Lung microvascular endothelial cell (primary cell): ENCODE results near the gene SLC24A4. TPM values are rescaled to one million over a fixed set of nuclear protein-coding genes. Genes with fewer than 3 reads are reported as not detected.
A peak's percentile ranks its signal among the peaks of the same experiment; 100 is the strongest.

Experiments used
- DNase-seq, 2 donors: peaks; one replicate each; pipeline versions ENCODE4 v3.0.0 to v3.0.0-alpha.2; 2010; ENCODE audit warnings: low read depth in 2 of 2
- total RNA-seq: library from RNA; depleted of rRNA; stranded (reverse); fragments of >200 nt; gene quantifications from 2 replicates; pipeline ENCODE4 v1.2.1, GENCODE V29; 2014

SLC24A4 gene
- under 0.01 TPM in 2 replicates for total RNA-seq

- DNase-seq = peak; percentile 5 to 22
Observed at GRCh38 chr14:92323011-92323915, at the start of gene SLC24A4. TSS of gene SLC24A4 (plus strand) at chr14:92323165. CDS start at chr14:92323831, 666 bp downstream.

GRCh38 chr14:92273166-92273565, 49.8 kb upstream of the SLC24A4 start:
- DNase-seq = no peak

GRCh38 chr14:92274055-92274454, 48.9 kb upstream of the SLC24A4 start:
- no peak for DNase-seq

GRCh38 chr14:92276074-92276473, 46.9 kb upstream of the SLC24A4 start:
- DNase-seq = no peak

GRCh38 chr14:92277031-92277430, 45.9 kb upstream of the SLC24A4 start:
- DNase-seq = no peak

GRCh38 chr14:92280554-92281262, 42.3 kb upstream of the SLC24A4 start:
- no peak for DNase-seq

GRCh38 chr14:92282669-92283068, 40.3 kb upstream of the SLC24A4 start:
- no peak for DNase-seq

GRCh38 chr14:92285311-92285710, 37.7 kb upstream of the SLC24A4 start:
- no peak for DNase-seq

- no peak for DNase-seq
Observed at GRCh38 chr14:92287987-92288386, 35.0 kb upstream of the SLC24A4 start.

GRCh38 chr14:92288994-92289660, 33.8 kb upstream of the SLC24A4 start:
- no peak for DNase-seq

GRCh38 chr14:92292673-92293072, 30.3 kb upstream of the SLC24A4 start:
- DNase-seq = no peak

GRCh38 chr14:92294506-92294905, 28.5 kb upstream of the SLC24A4 start:
- DNase-seq = no peak

- DNase-seq = no peak
Observed at GRCh38 chr14:92297818-92298595, 25.0 kb upstream of the SLC24A4 start.

- DNase-seq = no peak
Observed at GRCh38 chr14:92302481-92302880, 20.5 kb upstream of the SLC24A4 start.

- DNase-seq = no peak
Observed at GRCh38 chr14:92308716-92309115, 14.2 kb upstream of the SLC24A4 start.

- no peak for DNase-seq
Observed at GRCh38 chr14:92309968-92310530, 12.9 kb upstream of the SLC24A4 start.

- no peak for DNase-seq
Observed at GRCh38 chr14:92310776-92311375, 12.1 kb upstream of the SLC24A4 start.

GRCh38 chr14:92314182-92314581, 8.8 kb upstream of the SLC24A4 start:
- no peak for DNase-seq

- DNase-seq = no peak
Observed at GRCh38 chr14:92315050-92315805, 7.7 kb upstream of the SLC24A4 start.

GRCh38 chr14:92316176-92316575, 6.8 kb upstream of the SLC24A4 start:
- DNase-seq = no peak
